Measurements from ENCODE around the gene CRISP2.

- TF ChIP-seq CTCF (conservative IDR thresholded peaks at IDR 0.05): no peak
- TF ChIP-seq EZH2 (IDR thresholded peaks at IDR 0.05; ENCODE audit: low read depth): no peak
These were observed 30.1 kb upstream of the CRISP2 start for GRCh38 chr6:49743429-49743828.

Data from PC-9 (cell line).